Uterus (tissue), 2 donors: ENCODE data around the gene METAP1.

ENCODE experiments used
- POLR2A ChIP-seq, 2 donors: fragments of 450-650 bp; IDR thresholded peaks; one replicate each; pipeline ENCODE4 v1.6.1; 2016; ENCODE audit warnings: antibody characterized with exemption in 2 of 2, mild to moderate bottlenecking in 1 of 2, moderate library complexity in 1 of 2
- TF ChIP-seq, protein P1 (sequence below), 4 experiments: fragments of 200-600 bp in 2 of 4; fragments of 450-650 bp in 2 of 4; sonication (generic) in 2 of 4; IDR thresholded peaks; one replicate each; pipeline ENCODE4 v1.5.1; 2016 to 2019; ENCODE audit warnings: antibody characterized with exemption in 4 of 4, mild to moderate bottlenecking in 2 of 4, moderate library complexity in 1 of 4

DNA sequence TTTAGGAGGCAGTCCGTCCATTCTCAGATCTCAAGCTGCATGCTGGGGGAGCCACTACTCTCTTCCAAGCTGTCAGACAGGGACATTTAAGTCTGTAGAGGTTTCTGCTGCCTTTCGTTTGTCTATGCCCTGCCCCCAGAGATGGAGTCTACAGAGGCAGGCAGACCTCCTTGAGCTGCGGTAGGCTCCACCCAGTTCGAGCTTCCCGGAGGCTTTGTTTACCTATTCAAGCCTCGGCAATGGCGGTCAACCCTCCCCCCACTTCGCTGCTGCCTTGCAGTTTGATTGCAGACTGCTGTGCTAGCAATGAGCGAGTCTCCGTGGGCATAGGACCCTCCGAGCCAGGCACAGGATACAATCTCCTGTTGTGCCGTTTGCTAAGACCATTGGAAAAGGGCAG lies 103.8 kb downstream of the METAP1 start:
- TF ChIP-seq, protein P1, sequence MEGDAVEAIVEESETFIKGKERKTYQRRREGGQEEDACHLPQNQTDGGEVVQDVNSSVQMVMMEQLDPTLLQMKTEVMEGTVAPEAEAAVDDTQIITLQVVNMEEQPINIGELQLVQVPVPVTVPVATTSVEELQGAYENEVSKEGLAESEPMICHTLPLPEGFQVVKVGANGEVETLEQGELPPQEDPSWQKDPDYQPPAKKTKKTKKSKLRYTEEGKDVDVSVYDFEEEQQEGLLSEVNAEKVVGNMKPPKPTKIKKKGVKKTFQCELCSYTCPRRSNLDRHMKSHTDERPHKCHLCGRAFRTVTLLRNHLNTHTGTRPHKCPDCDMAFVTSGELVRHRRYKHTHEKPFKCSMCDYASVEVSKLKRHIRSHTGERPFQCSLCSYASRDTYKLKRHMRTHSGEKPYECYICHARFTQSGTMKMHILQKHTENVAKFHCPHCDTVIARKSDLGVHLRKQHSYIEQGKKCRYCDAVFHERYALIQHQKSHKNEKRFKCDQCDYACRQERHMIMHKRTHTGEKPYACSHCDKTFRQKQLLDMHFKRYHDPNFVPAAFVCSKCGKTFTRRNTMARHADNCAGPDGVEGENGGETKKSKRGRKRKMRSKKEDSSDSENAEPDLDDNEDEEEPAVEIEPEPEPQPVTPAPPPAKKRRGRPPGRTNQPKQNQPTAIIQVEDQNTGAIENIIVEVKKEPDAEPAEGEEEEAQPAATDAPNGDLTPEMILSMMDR (IDR thresholded peaks at IDR 0.05) = no peak
- TF ChIP-seq POLR2A (IDR thresholded peaks at IDR 0.05) = no peak
